ENCODE results near the gene TMOD1.
"Not testable (repeated sequence)": the region's sequence is repeated elsewhere in the genome, so short reads cannot be mapped to it uniquely, and the experiment has no call there.

TMOD1 gene

GRCh38 chr9:97501177-97501971 is at the start of gene TMOD1:
Gene TMOD1 (plus strand): TSS chr9:97501666. CDS start chr9:97524189, 22,523 bp downstream.
- in situ Hi-C loops (cut with MboI; ENCODE audit: low sequenced_read_pairs) = no loop called here

GRCh38 chr9:97453573-97453972 is 47.9 kb upstream of the TMOD1 start:
- in situ Hi-C loops (cut with MboI; ENCODE audit: low sequenced_read_pairs) = not testable (repeated sequence)

GRCh38 chr9:97456841-97457240 is 44.6 kb upstream of the TMOD1 start:
- in situ Hi-C loops (cut with MboI; ENCODE audit: low sequenced_read_pairs) = not testable (repeated sequence)

- in situ Hi-C loops (cut with MboI; ENCODE audit: low sequenced_read_pairs) = no loop called here
These were observed 42.1 kb upstream of the TMOD1 start for GRCh38 chr9:97459326-97459725.

- in situ Hi-C loops (cut with MboI; ENCODE audit: low sequenced_read_pairs) = no loop called here
These were observed 39.3 kb upstream of the TMOD1 start for GRCh38 chr9:97462159-97462558.

- in situ Hi-C loops (cut with MboI; ENCODE audit: low sequenced_read_pairs) = no loop called here
These were observed 38.6 kb upstream of the TMOD1 start for GRCh38 chr9:97462914-97463313.

GRCh38 chr9:97468658-97469448 is 32.6 kb upstream of the TMOD1 start:
- in situ Hi-C loops (cut with MboI; ENCODE audit: low sequenced_read_pairs) = no loop called here

- in situ Hi-C loops (cut with MboI; ENCODE audit: low sequenced_read_pairs) = no loop called here
These were observed 31.4 kb upstream of the TMOD1 start for GRCh38 chr9:97470076-97470475.

- in situ Hi-C loops (cut with MboI; ENCODE audit: low sequenced_read_pairs) = no loop called here
These were observed 27.7 kb upstream of the TMOD1 start for GRCh38 chr9:97473717-97474116.

- in situ Hi-C loops (cut with MboI; ENCODE audit: low sequenced_read_pairs) = no loop called here
These were observed 27.0 kb upstream of the TMOD1 start for GRCh38 chr9:97474372-97474925.

- in situ Hi-C loops (cut with MboI; ENCODE audit: low sequenced_read_pairs) = no loop called here
These were observed 26.4 kb upstream of the TMOD1 start for GRCh38 chr9:97475059-97475458.

GRCh38 chr9:97478301-97478981 is 23.0 kb upstream of the TMOD1 start:
- in situ Hi-C loops (cut with MboI; ENCODE audit: low sequenced_read_pairs) = no loop called here

- in situ Hi-C loops (cut with MboI; ENCODE audit: low sequenced_read_pairs) = no loop called here
These were observed 21.8 kb upstream of the TMOD1 start for GRCh38 chr9:97479496-97480159.

- in situ Hi-C loops (cut with MboI; ENCODE audit: low sequenced_read_pairs) = no loop called here
These were observed 21.3 kb upstream of the TMOD1 start for GRCh38 chr9:97480174-97480573.

GRCh38 chr9:97480749-97481148 is 20.7 kb upstream of the TMOD1 start:
- in situ Hi-C loops (cut with MboI; ENCODE audit: low sequenced_read_pairs) = no loop called here

GRCh38 chr9:97484134-97484533 is 17.3 kb upstream of the TMOD1 start:
- in situ Hi-C loops (cut with MboI; ENCODE audit: low sequenced_read_pairs) = no loop called here

GRCh38 chr9:97487107-97487506 is 14.4 kb upstream of the TMOD1 start:
- in situ Hi-C loops (cut with MboI; ENCODE audit: low sequenced_read_pairs) = no loop called here

- in situ Hi-C loops (cut with MboI; ENCODE audit: low sequenced_read_pairs) = no loop called here
These were observed 13.6 kb upstream of the TMOD1 start for GRCh38 chr9:97487861-97488260.

GRCh38 chr9:97491216-97491999 is 10.1 kb upstream of the TMOD1 start:
- in situ Hi-C loops (cut with MboI; ENCODE audit: low sequenced_read_pairs) = no loop called here
